Calu3 (cell line): ENCODE results near the gene PEAK3. TPM values are rescaled to one million over a fixed set of nuclear protein-coding genes. Genes with fewer than 3 reads are reported as not detected.

ENCODE experiments used
- BruUV-seq: library from RNA; stranded (reverse); fragments of 400-500 nt; replicated peaks from 2 replicates; lab custom pipeline; 2021; lab: Mats Ljungman, UMichigan
- CTCF ChIA-PET: fragments of 300-600 bp; sonication (Branson Sonifier 250); formaldehyde crosslinking; loops from one replicate; lab custom pipeline; 2022; ENCODE audit warnings: antibody characterized with exemption; lab: Charles Lee
- DNase-seq: peaks from one replicate; pipeline ENCODE4 v3.0.0; 2022
- H3K27ac Mint-ChIP-seq: one replicate; pipeline ENCODE4 v1.8.0; 2022; ENCODE audit warnings: mixed read lengths; ENCODE audit not compliant: unreplicated experiment
- H3K27me3 Mint-ChIP-seq: one replicate; pipeline ENCODE4 v1.8.0; 2022; ENCODE audit warnings: mixed read lengths; ENCODE audit not compliant: unreplicated experiment
- H3K36me3 Mint-ChIP-seq: one replicate; pipeline ENCODE4 v1.8.0; 2022; ENCODE audit warnings: mild to moderate bottlenecking, moderate library complexity, mixed read lengths; ENCODE audit not compliant: insufficient read depth, unreplicated experiment
- H3K4me1 Mint-ChIP-seq: one replicate; pipeline ENCODE4 v1.8.0; 2022; ENCODE audit warnings: mild to moderate bottlenecking, low read depth, mixed read lengths; ENCODE audit not compliant: unreplicated experiment
- H3K4me3 Mint-ChIP-seq: one replicate; pipeline ENCODE4 v1.8.0; 2022; ENCODE audit warnings: mild to moderate bottlenecking, low read depth, moderate library complexity, mixed read lengths; ENCODE audit not compliant: unreplicated experiment
- H3K9me3 Mint-ChIP-seq: one replicate; pipeline ENCODE4 v1.8.0; 2022; ENCODE audit warnings: low read depth, mixed read lengths; ENCODE audit not compliant: unreplicated experiment
- intact Hi-C: fragments of 100-400 bp; cut with micrococcal nuclease; formaldehyde crosslinking; loops from one replicate; pipeline ENCODE4 v1.10.0; 2022; ENCODE audit not compliant: unreplicated experiment
- total RNA-seq: library from RNA; stranded (reverse); gene quantifications from 2 replicates; pipeline ENCODE4 v1.2.3, GENCODE V29; 2022
- TF ChIP-seq, protein P1 (sequence below): fragments of 200-600 bp; IDR thresholded peaks from one replicate; pipeline ENCODE4 v1.8.0; 2022; ENCODE audit warnings: antibody characterized with exemption; ENCODE audit not compliant: unreplicated experiment

The PEAK3 gene
- total RNA-seq, 1 experiment from 2014 or later = not detected

DNA sequence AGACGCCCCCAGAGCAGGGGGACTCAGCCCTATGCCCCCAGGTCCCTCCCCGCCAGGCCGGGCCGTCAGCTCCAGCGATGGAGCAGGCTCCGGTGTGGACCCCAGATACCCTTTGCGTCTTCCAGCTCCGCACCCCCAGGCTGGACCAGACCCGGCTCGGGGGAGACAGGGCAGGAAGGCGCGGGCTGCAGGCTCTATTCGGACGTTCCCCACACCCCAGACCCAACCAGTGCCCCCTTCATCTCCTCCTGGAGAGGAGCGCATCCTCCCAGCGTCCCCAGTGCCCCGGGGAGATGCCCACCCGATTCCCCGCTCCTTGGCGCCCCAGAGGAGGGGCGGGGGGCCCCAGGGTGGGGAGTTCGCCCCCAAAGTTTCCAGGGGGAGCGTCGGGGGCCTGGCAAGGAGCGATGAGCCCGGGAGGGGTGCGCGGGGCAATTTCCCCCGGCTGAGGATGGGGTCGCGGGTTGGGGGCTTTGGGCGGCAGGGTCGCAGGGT lies 25.6 kb upstream of the PEAK3 start:
- Mint-ChIP-seq H3K4me1 (no peaks in the 10 kb centered on the region), H3K27ac (no peak overlapping the region), H3K27me3 (peaks cover 75% of the 10 kb centered on the region), H3K9me3 (no peaks in the 10 kb centered on the region), H3K36me3 (no peaks in the 10 kb centered on the region), H3K4me3 (no peak overlapping the region)
- TF ChIP-seq, protein P1, sequence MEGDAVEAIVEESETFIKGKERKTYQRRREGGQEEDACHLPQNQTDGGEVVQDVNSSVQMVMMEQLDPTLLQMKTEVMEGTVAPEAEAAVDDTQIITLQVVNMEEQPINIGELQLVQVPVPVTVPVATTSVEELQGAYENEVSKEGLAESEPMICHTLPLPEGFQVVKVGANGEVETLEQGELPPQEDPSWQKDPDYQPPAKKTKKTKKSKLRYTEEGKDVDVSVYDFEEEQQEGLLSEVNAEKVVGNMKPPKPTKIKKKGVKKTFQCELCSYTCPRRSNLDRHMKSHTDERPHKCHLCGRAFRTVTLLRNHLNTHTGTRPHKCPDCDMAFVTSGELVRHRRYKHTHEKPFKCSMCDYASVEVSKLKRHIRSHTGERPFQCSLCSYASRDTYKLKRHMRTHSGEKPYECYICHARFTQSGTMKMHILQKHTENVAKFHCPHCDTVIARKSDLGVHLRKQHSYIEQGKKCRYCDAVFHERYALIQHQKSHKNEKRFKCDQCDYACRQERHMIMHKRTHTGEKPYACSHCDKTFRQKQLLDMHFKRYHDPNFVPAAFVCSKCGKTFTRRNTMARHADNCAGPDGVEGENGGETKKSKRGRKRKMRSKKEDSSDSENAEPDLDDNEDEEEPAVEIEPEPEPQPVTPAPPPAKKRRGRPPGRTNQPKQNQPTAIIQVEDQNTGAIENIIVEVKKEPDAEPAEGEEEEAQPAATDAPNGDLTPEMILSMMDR = no peak
- no TSS peak for BruUV-seq
- CTCF ChIA-PET = no interaction called here
- no peak for DNase-seq
- intact Hi-C loops = no loop called here

DNA sequence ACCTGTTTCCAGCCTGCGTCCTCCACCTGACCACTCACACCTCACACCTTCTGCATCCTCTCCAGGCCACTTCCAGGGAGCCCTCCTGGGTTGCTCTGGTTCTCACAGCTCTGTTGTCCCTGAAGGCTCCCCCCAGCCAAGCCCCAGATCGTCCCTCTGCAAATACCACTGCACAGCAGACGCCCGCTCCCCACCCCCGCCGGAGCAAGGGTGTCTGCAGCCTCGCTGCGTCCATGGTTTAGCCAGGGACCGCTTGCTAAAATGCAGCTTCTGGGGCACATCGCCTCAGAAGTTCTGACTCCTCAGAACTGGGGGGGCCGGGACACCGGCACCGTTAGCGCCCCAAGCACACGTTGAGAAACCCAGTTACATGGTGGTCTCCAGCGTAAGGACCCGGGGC lies 25.0 kb upstream of the PEAK3 start:
- Mint-ChIP-seq H3K27me3 (peaks cover 75% of the 10 kb centered on the region), H3K4me3 (no peak overlapping the region)

GRCh38 chr19:2306281-2306806 lies 24.4 kb upstream of the PEAK3 start:
- H3K36me3 Mint-ChIP-seq = no peaks in the 10 kb centered on the region

More for the DNA sequence above, 25.0 kb upstream of the PEAK3 start:
- no peaks in the 10 kb centered on the region for H3K9me3 Mint-ChIP-seq
- intact Hi-C loops = no loop called here
- DNase-seq = no peak
- CTCF ChIA-PET = no interaction called here
- no peaks in the 10 kb centered on the region for H3K4me1 Mint-ChIP-seq
- no TSS peak for BruUV-seq
- H3K36me3 Mint-ChIP-seq = no peaks in the 10 kb centered on the region
- no peak overlapping the region for H3K27ac Mint-ChIP-seq
- TF ChIP-seq, protein P1 = no peak

GRCh38 chr19:2305452-2306280 lies 23.7 kb upstream of the PEAK3 start:
- TF ChIP-seq, protein P1 = no peak
- Mint-ChIP-seq H3K27me3 (peaks cover 85% of the 10 kb centered on the region), H3K4me1 (no peaks in the 10 kb centered on the region), H3K36me3 (no peaks in the 10 kb centered on the region), H3K27ac (no peak overlapping the region), H3K9me3 (no peaks in the 10 kb centered on the region), H3K4me3 (no peak overlapping the region)
- DNase-seq = no peak
- intact Hi-C loops = no loop called here
- no TSS peak for BruUV-seq
- CTCF ChIA-PET = no interaction called here

More at GRCh38 chr19:2306281-2306806, 24.4 kb upstream of the PEAK3 start:
- no TSS peak for BruUV-seq
- Mint-ChIP-seq H3K27ac (no peak overlapping the region), H3K9me3 (no peaks in the 10 kb centered on the region), H3K4me3 (no peak overlapping the region), H3K27me3 (peaks cover 81% of the 10 kb centered on the region), H3K4me1 (no peaks in the 10 kb centered on the region)
- intact Hi-C loops = no loop called here
- TF ChIP-seq, protein P1 = no peak
- CTCF ChIA-PET = no interaction called here
- no peak for DNase-seq
